Vagina (tissue), 2 donors: ENCODE data around the gene SAE1.

Experiments
- CTCF ChIP-seq, 3 experiments: fragments of 450-650 bp in 2 of 3; fragments of 200-600 bp in 1 of 3; sonication (generic) in 1 of 3; IDR thresholded peaks; one replicate each; pipeline ENCODE4 v1.5.1; 2017 to 2019; ENCODE audit warnings: antibody characterized with exemption in 3 of 3, mild to moderate bottlenecking in 2 of 3, moderate library complexity in 2 of 3
- POLR2AphosphoS5 ChIP-seq, 2 donors: sonication (generic); formaldehyde crosslinking; IDR thresholded peaks; one replicate each; pipeline ENCODE4 v1.9.0; 2017; ENCODE audit warnings: antibody characterized with exemption in 2 of 2, mild to moderate bottlenecking in 2 of 2, low read depth in 1 of 2; ENCODE audit not compliant: insufficient read depth in 1 of 2

- TF ChIP-seq POLR2AphosphoS5 (IDR thresholded peaks at IDR 0.05; ENCODE audit: insufficient read depth in 1 of 2, low read depth in 1 of 2) (no peak), CTCF (IDR thresholded peaks at IDR 0.05) (no peak)
Measured at GRCh38 chr19:47096721-47097120, 33.9 kb upstream of the SAE1 start.
